ENCODE data around the gene MINK1.
"Not testable (repeated sequence)": the region's sequence is repeated elsewhere in the genome, so short reads cannot be mapped to it uniquely, and the experiment has no call there.

The MINK1 gene

GRCh38 chr17:4811471-4811870 is 21.7 kb upstream of the MINK1 start:
- DNase-seq (ENCODE audit: low read depth in 2 of 2) = no peak

- no peak for DNase-seq (ENCODE audit: low read depth in 2 of 2)
These were observed 20.4 kb upstream of the MINK1 start for GRCh38 chr17:4812690-4813089.

- no peak for DNase-seq (ENCODE audit: low read depth in 2 of 2)
These were observed 18.0 kb upstream of the MINK1 start for GRCh38 chr17:4815043-4815675.

- no peak for DNase-seq (ENCODE audit: low read depth in 2 of 2)
These were observed 16.3 kb upstream of the MINK1 start for GRCh38 chr17:4816826-4817225.

GRCh38 chr17:4818276-4818675 is 14.9 kb upstream of the MINK1 start:
- DNase-seq (ENCODE audit: low read depth in 2 of 2) = no peak

- no peak for DNase-seq (ENCODE audit: low read depth in 2 of 2)
These were observed 10.3 kb upstream of the MINK1 start for GRCh38 chr17:4822835-4823234.

GRCh38 chr17:4823373-4824089 is 9.6 kb upstream of the MINK1 start:
- no peak for DNase-seq (ENCODE audit: low read depth in 2 of 2)

- no peak for DNase-seq (ENCODE audit: low read depth in 2 of 2)
These were observed 5.7 kb upstream of the MINK1 start for GRCh38 chr17:4827399-4827798.

- not testable (repeated sequence) for DNase-seq (ENCODE audit: low read depth in 2 of 2)
These were observed 337 bp upstream of the MINK1 start for GRCh38 chr17:4832829-4833177.

GRCh38 chr17:4833941-4834680 is 971 bp downstream of the MINK1 start:
- no peak for DNase-seq (ENCODE audit: low read depth in 2 of 2)

- DNase-seq (ENCODE audit: low read depth in 2 of 2) = no peak
These were observed 1.5 kb downstream of the MINK1 start for GRCh38 chr17:4834681-4835020.

GRCh38 chr17:4836221-4836620 is 3.1 kb downstream of the MINK1 start:
- DNase-seq (ENCODE audit: low read depth in 2 of 2) = no peak

- DNase-seq (ENCODE audit: low read depth in 2 of 2) = no peak
These were observed 4.5 kb downstream of the MINK1 start for GRCh38 chr17:4837471-4838308.

- DNase-seq (ENCODE audit: low read depth in 2 of 2) = no peak
These were observed 5.2 kb downstream of the MINK1 start for GRCh38 chr17:4838309-4838785.

GRCh38 chr17:4839221-4839620 is 6.1 kb downstream of the MINK1 start:
- no peak for DNase-seq (ENCODE audit: low read depth in 2 of 2)

GRCh38 chr17:4839965-4840892 is 7.1 kb downstream of the MINK1 start:
- DNase-seq (ENCODE audit: low read depth in 2 of 2) = no peak

GRCh38 chr17:4840893-4841242 is 7.7 kb downstream of the MINK1 start:
- no peak for DNase-seq (ENCODE audit: low read depth in 2 of 2)

- DNase-seq (ENCODE audit: low read depth in 2 of 2) = no peak
These were observed 9.2 kb downstream of the MINK1 start for GRCh38 chr17:4842376-4842775.

- DNase-seq (ENCODE audit: low read depth in 2 of 2) = no peak
These were observed 10.3 kb downstream of the MINK1 start for GRCh38 chr17:4843321-4844000.

GRCh38 chr17:4845118-4845517 is 12.0 kb downstream of the MINK1 start:
- no peak for DNase-seq (ENCODE audit: low read depth in 2 of 2)

Data from stimulated activated CD4-positive, alpha-beta T cell treated with anti-CD3 and anti-CD28 coated beads, Interleukin-15, amount 100 ng/mL, for 48 hours (primary cell).